Measurements from ENCODE around the gene DNAJC6.

GRCh38 chr1:65339866-65340468 is 30.6 kb downstream of the DNAJC6 start:
- TF ChIP-seq, protein P1, sequence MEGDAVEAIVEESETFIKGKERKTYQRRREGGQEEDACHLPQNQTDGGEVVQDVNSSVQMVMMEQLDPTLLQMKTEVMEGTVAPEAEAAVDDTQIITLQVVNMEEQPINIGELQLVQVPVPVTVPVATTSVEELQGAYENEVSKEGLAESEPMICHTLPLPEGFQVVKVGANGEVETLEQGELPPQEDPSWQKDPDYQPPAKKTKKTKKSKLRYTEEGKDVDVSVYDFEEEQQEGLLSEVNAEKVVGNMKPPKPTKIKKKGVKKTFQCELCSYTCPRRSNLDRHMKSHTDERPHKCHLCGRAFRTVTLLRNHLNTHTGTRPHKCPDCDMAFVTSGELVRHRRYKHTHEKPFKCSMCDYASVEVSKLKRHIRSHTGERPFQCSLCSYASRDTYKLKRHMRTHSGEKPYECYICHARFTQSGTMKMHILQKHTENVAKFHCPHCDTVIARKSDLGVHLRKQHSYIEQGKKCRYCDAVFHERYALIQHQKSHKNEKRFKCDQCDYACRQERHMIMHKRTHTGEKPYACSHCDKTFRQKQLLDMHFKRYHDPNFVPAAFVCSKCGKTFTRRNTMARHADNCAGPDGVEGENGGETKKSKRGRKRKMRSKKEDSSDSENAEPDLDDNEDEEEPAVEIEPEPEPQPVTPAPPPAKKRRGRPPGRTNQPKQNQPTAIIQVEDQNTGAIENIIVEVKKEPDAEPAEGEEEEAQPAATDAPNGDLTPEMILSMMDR (IDR thresholded peaks at IDR 0.05), result no peak
- TF ChIP-seq EZH2phosphoT487 (IDR thresholded peaks at IDR 0.05) (no peak), EZH2 (IDR thresholded peaks at IDR 0.05) (no peak)

Measured in neural progenitor cell (in vitro differentiated cells).